Breast epithelium (tissue), 3 donors: ENCODE results near the gene PPP2R2D.

ENCODE experiments used
- POLR2A ChIP-seq: fragments of 450-650 bp; IDR thresholded peaks from one replicate; pipeline ENCODE4 v1.6.1; 2016; ENCODE audit warnings: antibody characterized with exemption, mild to moderate bottlenecking, moderate library complexity
- POLR2AphosphoS5 ChIP-seq, 3 donors: sonication (generic); formaldehyde crosslinking; IDR thresholded peaks; one replicate each; pipeline ENCODE4 v1.6.1; 2017; ENCODE audit warnings: antibody characterized with exemption in 3 of 3
- TF ChIP-seq, protein P1 (sequence below), 3 donors: fragments of 450-650 bp; IDR thresholded peaks; one replicate each; pipeline ENCODE4 v1.5.1; 2016 to 2017; ENCODE audit warnings: antibody characterized with exemption in 3 of 3, mild to moderate bottlenecking in 3 of 3, moderate library complexity in 3 of 3

- TF ChIP-seq, protein P1, sequence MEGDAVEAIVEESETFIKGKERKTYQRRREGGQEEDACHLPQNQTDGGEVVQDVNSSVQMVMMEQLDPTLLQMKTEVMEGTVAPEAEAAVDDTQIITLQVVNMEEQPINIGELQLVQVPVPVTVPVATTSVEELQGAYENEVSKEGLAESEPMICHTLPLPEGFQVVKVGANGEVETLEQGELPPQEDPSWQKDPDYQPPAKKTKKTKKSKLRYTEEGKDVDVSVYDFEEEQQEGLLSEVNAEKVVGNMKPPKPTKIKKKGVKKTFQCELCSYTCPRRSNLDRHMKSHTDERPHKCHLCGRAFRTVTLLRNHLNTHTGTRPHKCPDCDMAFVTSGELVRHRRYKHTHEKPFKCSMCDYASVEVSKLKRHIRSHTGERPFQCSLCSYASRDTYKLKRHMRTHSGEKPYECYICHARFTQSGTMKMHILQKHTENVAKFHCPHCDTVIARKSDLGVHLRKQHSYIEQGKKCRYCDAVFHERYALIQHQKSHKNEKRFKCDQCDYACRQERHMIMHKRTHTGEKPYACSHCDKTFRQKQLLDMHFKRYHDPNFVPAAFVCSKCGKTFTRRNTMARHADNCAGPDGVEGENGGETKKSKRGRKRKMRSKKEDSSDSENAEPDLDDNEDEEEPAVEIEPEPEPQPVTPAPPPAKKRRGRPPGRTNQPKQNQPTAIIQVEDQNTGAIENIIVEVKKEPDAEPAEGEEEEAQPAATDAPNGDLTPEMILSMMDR (IDR thresholded peaks at IDR 0.05): no peak
- TF ChIP-seq POLR2A: no peak
- TF ChIP-seq POLR2AphosphoS5 (IDR thresholded peaks at IDR 0.05): no peak
Measured at GRCh38 chr10:131961777-131962662, 61.2 kb downstream of the PPP2R2D start.
